ENCODE results near the gene UBR3. TPM values are rescaled to one million over a fixed set of nuclear protein-coding genes. Genes with fewer than 3 reads are reported as not detected.

UBR3 gene
- total and polyA plus RNA-seq, 2 of the 4 experiments (the other 2 are of a cell fraction) = 10.0 to 33.9 TPM

GRCh38 chr2:169978402-169979017, 151.3 kb downstream of the UBR3 start:
- intact Hi-C loops (cut with micrococcal nuclease) (no loop called here), in situ Hi-C loops (cut with MboI; ENCODE audit: low sequenced_read_pairs) (no loop called here), dilution Hi-C loops (cut with HindIII; ENCODE audit: low sequenced_read_pairs, unreplicated experiment) (no loop called here)
- ATAC-seq (ENCODE audit: low read depth) = no peak
- Histone ChIP-seq H3K79me1 (ENCODE audit: low read depth in 1 of 2, low read length in 2 of 2) (peaks cover 8 to 20% of the 10 kb centered on the region in 2 experiments), H3K18ac (ENCODE audit: low read depth, low read length) (no peak overlapping the region), H3K14ac (replicated peaks; ENCODE audit: low read depth, low read length) (no peak overlapping the region), H4K8ac (ENCODE audit: low read depth in 2 of 2, low read length in 2 of 2) (no peak overlapping the region), H3K27ac (ENCODE audit: insufficient read depth, low read length) (no peak overlapping the region), H2AK5ac (ENCODE audit: low read depth, low read length) (no peak overlapping the region), H3K56ac (ENCODE audit: extremely low read depth, insufficient read depth, low read length) (no peak overlapping the region), H2AFZ (replicated peaks; ENCODE audit: low read length, poor library complexity) (no peak overlapping the region), H4K20me1 (ENCODE audit: insufficient read depth, low read length) (no peaks in the 10 kb centered on the region), H3K4me1 (ENCODE audit: control insufficient read depth, insufficient read depth, low read length) (no peaks in the 10 kb centered on the region), H2BK5ac (ENCODE audit: low read depth, low read length, poor library complexity, severe bottlenecking) (no peak overlapping the region), H2BK20ac (ENCODE audit: low read depth, low read length) (no peak overlapping the region), H3K9ac (ENCODE audit: low read depth, low read length) (no peak overlapping the region), H3K9me1 (ENCODE audit: insufficient read depth, low read length) (peaks cover 5% of the 10 kb centered on the region), H2BK15ac (ENCODE audit: low read depth, low read length) (no peak overlapping the region), H3K36me3 (ENCODE audit: control insufficient read depth, insufficient read depth, low read length) (peaks cover 3% of the 10 kb centered on the region), H3K9me3 (ENCODE audit: control insufficient read depth, insufficient read depth, low read length) (peaks cover 5% of the 10 kb centered on the region), H3K23ac (ENCODE audit: low read depth, low read length) (no peak overlapping the region; the same call in 1 of the 2 replicates), H2AK9ac (replicated peaks; ENCODE audit: low read depth, low read length, poor library complexity) (no peak overlapping the region), H3K4ac (ENCODE audit: low read depth, low read length) (no peak overlapping the region), H3K4me3 (ENCODE audit: insufficient read depth, low read depth, low read length) (no peak overlapping the region), H3K27me3 (ENCODE audit: control insufficient read depth, insufficient read depth, low read length) (no peaks in the 10 kb centered on the region), H4K5ac (ENCODE audit: low read depth, low read length) (no peak overlapping the region), H4K91ac (ENCODE audit: insufficient read depth, low read depth, low read length) (no peak overlapping the region), H2BK120ac (ENCODE audit: low read depth, low read length) (no peak overlapping the region), H3K4me2 (ENCODE audit: low read depth, low read length) (no peak overlapping the region)
- WGBS, 2 experiments (ENCODE audit: extremely low coverage in 2 of 2, insufficient read length in 1 of 2) = 100% methylated on average over 1 of the region's 2 CpGs; no CpG with 5 or more reads in 1 of the 2 experiments
- no peak for DNase-seq
- BruUV-seq (replicated peaks) = no TSS peak
- POLR2A ChIA-PET (ENCODE audit: unreplicated experiment) = no interaction called here
- TF ChIP-seq CEBPB (IDR thresholded peaks at IDR 0.05; ENCODE audit: low read depth, low read length) (no peak), CTCF (conservative IDR thresholded peaks at IDR 0.05; ENCODE audit: low read depth, low read length) (no peak)
- CTCF ChIA-PET = no interaction called here
